ENCODE results near the gene PLA2G4B.
"Not testable (repeated sequence)": the region's sequence is repeated elsewhere in the genome, so short reads cannot be mapped to it uniquely, and the experiment has no call there.

The PLA2G4B gene

DNA sequence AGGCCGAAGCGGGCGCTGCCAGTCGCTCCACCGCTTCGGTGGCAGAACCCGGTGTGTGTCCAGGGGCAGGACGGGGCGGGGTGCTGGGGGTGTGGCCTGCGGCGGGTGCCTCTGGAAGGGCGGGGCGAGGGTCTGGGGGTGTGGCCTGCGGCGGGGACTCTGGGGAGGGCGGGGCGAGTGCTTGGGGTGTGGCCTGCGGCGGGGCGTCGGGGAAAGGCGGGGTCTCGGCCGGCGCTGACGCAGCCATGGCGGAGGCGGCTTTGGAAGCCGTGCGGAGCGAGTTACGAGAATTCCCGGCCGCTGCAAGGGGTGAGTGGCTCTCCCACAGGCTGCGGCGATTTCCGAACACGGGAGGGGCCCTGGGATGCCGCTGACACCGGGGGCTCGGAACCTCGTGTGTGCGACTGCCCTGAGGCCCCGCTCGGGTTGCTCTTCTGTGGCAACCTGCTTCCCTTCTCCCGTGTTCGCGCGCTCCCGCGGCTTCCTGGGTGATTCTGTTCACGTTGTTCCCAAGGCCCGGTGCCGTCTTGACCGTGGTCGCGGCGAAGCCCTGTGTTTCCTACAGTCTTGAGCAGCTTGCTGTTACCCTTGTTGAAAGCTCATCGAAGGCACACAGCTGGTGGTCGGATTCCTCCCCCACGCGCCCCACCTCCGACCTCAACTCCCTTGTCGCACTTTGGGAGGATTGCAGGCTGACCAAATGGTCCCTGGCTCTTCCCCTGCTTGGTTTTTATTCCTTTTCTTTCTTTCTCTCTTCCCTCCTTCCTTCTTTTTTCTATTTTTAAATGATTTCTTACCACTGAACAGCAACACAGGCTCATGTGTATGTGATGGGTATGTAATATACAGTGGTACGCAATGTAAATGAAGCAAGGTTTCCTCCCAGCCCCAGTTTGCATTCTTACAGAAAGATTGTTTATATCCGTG lies 10.5 kb upstream of the PLA2G4B start, which contains the start of gene JMJD7:
Gene JMJD7, plus strand, starts transcription at position 213 of the 927 bp plus-strand sequence. Its CDS starts 33 bp downstream, at position 246.
- DNase-seq (ENCODE audit: low read depth), result peak; percentile 73

DNA sequence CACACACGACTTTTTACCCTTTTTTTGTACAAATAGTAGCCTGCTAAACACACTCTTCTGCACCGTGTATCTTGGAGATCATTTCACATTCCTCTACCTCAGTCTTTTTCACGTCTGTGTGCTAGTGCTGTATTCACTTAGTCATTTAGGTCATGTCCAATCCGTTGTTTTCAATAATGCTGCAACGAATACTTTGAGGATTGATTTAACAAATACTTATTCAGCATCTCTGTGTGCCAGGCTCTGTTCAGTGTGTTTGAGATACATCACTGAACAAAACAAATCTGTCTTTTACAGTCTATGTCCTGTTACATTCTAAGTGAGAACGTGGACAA lies 9.9 kb upstream of the PLA2G4B start:
- DNase-seq (ENCODE audit: low read depth), result no peak

DNA sequence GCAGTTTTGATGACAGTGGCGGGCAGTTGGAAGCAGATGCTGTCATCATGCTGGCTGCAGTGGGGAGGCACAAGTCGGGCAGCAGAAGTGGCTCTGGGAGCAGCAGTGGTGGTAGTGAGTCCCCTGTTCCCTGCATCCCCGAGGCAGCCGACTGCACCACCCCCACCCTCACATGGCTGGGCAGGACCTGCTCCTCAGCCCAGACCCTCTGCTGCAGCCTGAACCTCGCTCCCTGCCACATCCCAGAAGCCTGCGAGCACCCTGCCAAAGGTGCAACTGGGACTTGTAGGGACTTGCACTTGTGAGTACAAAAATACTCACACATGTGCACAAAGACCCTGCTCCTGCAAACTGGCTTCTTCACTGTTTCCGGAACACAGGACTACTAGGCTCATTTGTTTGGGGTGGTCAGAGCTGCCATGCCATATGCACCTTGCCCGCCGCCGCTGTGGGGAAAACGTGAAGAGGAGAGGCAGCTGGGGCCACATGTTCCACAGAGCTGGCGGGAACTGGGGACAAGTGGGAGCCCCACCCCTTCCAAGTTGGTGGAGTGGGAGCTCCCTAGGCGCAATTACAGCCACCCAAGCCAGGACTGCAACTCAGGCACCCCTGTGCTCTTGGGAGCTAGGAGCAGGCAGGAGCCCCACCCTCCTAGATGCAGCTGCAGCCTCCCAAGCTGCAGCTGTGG lies 8.5 kb upstream of the PLA2G4B start:
- no peak for DNase-seq (ENCODE audit: low read depth)

DNA sequence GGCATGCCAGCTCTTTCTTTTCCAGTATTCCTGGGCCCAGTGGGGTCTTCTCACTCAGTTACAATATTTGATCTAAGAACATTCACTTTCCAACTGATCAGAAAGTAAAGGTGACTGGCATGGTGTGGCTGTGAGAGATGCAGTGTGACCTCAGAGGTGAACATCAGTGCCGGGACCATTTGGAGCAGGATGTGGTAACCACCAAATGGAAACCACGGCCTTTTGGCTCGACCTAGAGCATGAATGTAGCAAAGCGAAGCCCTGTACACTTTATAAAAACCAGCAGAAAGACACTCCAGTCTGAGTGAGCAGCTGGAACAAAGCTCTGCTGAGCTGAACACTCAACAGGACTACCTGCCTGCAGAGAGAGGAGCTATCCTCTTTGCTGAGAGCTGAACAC lies 7.4 kb upstream of the PLA2G4B start:
- DNase-seq (ENCODE audit: low read depth), result not testable (repeated sequence)

DNA sequence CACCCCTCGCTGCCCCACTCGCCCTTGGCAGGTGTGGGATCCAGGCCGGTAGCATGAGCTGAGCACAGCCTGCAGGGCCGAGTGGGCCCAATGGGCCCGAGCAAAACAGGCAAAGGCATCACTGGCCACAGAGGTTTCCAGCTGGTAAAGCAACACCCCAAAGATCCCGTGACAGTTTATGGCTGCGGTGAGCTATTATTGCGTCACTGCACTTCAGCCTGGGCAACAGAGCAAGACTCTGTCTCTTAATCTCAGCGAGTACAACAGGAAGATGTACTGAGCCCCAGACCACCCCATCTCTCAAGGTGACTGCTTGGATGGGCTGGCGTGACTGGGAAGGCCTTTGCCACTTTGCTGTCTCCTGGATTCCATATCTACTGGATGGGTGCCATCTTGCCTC lies 6.4 kb upstream of the PLA2G4B start:
- no peak for DNase-seq (ENCODE audit: low read depth)

DNA sequence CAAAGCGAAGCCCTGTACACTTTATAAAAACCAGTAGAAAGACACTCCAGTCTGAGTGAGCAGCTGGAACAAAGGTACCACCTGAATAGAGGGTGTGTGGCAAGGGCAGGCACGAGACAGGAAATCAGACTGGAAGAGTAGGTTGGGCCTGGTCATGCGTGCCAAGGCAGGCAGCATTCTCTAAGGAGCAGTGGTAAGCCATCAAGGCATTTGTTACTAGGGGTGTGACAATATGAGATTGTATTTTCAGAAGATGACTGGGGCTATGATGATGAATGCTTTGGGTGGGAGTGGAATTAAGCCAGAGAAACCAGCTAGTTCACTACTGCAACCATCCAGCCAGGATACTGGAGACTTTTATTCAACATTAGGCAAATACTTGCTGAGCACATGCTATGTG lies 5.8 kb upstream of the PLA2G4B start:
- no peak for DNase-seq (ENCODE audit: low read depth)

DNA sequence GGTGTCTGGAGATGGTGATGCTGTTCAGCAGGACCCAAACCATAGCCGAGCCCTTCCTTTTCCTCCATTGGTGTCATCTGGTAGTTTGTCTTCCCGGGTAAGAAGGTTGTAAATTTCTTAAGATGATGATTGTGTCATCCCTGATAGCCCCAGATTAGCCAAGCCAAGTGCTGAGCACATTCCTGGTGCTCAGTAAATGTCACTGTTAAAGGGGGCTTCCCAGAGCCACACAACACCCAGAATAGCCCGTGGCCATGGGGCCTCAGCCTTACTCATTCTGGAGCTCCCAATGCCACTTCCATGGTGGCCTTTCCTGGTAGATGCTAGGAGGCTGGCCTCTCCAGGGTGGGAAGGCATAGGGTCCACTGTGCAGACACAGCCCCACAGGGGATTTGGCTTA lies 4.6 kb upstream of the PLA2G4B start:
- DNase-seq (ENCODE audit: low read depth), result no peak

DNA sequence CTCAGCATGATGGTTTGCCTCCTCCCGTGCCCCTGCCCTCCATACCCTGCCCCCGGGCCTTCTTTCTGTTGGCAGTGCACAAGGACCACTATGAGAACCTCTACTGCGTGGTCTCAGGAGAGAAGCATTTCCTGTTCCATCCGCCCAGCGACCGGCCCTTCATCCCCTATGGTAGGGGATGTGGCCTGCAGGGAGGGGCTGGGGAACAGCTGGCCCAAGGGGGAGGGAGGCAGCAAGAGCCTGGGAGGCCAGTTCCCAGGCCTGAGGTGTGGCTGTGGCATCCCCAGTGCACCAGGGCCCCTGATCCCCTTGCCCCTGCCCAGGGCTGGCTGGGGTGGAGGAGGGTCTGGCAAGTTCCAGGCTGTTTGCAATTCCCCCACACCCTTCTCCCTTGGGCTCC lies 2.6 kb upstream of the PLA2G4B start:
- DNase-seq (ENCODE audit: low read depth), result no peak

DNA sequence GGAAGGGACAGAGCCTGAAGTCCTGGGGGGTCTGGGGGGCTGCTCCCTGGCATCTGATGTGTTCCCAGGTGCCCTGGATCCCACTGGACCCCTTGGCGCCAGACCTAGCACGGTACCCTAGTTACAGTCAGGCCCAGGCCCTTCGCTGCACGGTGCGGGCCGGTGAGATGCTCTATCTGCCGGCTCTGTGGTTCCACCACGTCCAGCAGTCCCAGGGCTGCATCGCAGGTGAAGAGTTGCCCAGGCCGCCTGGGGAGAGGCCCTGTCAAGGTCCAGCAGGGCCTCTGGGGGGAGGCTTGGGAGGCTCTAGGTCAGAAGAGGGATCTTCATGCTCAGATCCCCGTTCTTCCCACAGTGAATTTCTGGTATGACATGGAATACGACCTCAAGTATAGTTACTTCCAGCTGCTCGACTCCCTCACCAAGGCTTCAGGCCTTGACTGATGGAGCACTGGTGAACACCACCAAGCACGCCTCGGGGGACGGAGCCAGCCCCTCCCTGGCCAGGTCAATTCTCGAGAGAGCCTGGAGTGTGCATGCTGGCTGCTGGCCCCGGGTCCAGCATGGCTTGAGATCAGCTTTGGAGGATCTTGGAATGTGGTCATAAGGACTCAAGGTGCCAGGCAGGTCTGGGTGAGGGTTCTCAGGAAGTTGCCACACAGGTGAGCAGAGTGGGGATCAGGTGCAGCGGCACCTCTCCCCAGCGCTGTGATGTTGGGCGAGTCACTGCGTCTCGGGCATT lies 1.8 kb upstream of the PLA2G4B start:
- no peak for DNase-seq (ENCODE audit: low read depth)

DNA sequence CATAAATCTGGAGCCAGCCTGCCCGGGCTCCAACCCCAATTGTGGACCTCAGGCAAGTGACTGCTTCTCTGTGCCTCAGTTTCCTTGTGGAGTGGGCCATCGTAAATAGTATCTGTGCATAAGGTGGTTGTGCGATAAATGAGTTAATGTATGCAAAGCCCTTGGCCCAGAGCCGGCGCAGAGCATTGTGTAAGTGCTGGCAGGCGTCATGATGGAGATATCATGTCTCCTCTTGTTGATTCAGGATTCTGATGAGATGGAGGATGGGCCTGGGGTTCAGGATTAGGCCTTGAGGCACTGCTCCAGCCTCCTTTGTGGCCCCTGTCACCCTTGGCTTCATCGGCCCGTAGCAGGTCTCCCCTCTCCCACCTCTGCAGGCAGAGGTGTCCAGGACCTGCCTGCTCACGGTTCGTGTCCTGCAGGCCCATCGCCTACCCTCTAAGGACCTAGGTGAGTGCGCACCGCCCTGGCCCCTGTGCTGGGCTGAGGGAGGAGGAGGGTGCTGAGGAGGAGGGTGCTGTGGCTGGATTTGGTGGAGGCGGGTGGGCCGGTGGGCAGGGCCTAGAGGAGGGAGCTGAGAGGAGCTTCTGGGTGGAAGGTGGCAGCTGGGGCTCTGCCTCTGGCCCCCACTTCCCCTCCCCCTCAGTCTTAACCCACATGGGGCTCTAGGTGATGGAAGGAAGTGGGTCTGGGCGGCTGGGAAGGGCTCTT lies 1.3 kb downstream of the PLA2G4B start:
- DNase-seq (ENCODE audit: low read depth), result no peak

DNA sequence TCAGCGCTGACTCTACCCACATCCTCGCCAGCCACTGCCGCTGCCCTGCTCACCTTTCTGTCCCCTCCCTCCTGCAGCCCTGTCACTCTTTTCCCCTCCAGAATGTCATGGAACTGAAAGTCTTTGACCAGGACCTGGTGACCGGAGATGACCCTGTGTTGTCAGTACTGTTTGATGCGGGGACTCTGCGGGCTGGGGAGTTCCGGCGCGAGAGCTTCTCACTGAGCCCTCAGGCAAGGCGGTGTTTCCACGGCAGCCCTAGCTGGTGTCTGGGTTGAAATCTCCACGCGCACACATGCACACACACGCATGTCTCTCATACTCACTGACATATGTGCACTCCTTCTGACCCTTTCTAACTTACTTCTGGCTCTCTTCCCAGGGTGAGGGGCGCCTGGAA lies 2.0 kb downstream of the PLA2G4B start:
- DNase-seq (ENCODE audit: low read depth), result no peak

DNA sequence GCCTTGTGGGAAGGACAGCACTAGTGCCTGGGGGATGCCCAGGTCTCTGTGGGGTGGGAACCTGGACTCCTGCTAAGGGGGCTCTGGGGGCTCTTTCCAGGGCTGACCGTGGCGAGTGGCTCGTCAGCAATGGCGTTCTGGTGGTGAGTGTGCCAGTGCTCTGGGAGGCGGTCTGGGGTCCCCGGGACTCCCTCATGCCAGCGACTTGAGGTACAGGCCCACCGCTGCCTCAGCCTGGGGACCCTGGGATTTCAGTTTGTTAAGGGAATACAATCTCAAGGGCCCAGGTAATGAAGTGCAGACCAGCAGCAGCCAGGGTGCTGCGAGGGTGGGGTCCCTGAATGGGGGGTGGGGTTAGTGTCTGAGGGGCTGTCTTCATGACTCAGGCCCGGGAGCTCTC lies 2.5 kb downstream of the PLA2G4B start:
- no peak for DNase-seq (ENCODE audit: low read depth)

DNA sequence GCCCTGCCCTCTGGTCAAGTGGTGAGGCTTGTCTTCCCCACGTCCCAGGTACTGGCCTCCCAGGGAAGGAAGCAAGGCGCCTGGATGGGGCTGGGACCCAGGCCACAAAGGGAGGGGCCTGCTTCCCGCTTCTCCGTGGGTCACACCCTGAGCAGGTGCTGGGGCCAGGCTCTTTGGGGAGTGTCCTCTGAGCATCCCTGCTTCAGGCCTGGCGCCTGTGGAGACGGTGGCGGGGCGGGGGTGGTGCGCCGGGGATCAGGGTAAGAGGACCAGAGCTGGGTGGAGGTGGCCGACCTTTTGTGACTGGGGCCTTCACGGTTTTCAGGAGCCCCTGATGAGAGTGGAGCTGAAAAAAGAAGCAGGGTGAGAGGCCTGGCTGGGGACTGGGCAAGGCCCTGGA lies 3.6 kb downstream of the PLA2G4B start:
- DNase-seq (ENCODE audit: low read depth), result no peak

DNA sequence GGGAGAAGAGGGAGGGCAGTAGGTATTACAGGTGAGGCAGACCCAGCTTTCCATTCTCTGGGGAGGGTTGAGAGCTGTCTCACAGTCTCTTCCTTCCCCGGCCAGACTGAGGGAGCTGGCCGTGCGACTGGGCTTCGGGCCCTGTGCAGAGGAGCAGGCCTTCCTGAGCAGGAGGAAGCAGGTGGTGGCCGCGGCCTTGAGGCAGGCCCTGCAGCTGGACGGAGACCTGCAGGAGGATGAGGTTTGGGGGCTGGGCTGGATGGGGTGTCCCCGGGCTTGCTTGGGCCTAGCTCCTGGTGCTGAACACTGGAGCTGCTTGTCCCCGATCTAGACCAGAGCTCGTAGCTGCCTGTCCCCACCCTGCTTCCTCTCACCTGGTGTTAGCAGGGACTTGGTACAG lies 4.9 kb downstream of the PLA2G4B start:
- no peak for DNase-seq (ENCODE audit: low read depth)

DNA sequence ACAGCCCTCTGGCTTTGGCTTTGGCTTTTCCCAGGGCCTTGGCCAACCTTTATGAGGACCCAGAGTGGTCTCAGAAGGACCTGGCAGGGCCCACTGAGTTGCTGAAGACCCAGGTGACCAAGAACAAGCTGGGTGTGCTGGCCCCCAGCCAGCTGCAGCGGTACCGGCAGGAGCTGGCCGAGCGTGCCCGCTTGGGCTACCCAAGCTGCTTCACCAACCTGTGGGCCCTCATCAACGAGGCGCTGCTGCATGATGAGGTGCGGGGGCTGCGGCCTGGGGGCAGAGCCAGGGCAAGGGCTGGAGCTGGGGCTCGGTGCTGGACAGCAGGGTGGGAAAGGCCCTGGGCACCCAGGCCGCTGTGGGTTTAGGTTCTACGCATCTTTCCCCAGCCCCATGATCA lies 6.2 kb downstream of the PLA2G4B start:
- no peak for DNase-seq (ENCODE audit: low read depth)

DNA sequence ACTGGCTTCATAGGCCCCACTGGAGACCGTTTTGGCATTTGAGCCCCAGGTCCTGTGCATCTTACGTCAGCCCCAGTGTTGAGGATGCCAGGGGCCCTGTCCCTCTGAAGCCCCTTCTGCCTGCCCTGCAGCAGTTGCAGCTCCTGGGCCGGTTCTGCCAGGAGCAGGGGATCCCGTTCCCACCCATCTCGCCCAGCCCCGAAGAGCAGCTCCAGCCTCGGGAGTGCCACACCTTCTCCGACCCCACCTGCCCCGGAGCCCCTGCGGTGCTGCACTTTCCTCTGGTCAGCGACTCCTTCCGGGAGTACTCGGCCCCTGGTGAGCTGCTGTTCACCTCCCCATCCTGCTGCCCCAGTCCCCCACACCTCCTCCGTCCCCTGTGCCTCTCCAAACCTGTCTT lies 8.6 kb downstream of the PLA2G4B start:
- no peak for DNase-seq (ENCODE audit: low read depth)

DNA sequence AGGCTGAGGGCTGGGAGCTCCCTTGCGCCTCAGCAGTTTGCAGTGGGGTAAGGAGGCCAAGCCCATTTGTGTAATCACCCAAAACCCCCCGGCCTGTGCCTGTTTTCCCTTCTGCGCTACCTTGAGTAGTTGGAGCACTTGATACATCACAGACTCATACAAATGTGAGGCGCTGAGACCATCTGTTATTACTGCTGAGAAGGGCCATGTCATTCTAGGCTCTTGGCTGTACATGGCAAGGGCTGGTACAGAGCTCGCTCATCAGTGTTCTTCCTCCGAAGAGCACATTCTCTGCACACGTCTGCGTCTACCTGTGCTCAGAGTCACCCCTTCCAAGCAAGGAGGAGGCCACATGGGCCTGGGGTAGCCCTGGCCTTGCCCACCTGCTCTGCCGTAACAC lies 9.3 kb downstream of the PLA2G4B start:
- no peak for DNase-seq (ENCODE audit: low read depth)

DNA sequence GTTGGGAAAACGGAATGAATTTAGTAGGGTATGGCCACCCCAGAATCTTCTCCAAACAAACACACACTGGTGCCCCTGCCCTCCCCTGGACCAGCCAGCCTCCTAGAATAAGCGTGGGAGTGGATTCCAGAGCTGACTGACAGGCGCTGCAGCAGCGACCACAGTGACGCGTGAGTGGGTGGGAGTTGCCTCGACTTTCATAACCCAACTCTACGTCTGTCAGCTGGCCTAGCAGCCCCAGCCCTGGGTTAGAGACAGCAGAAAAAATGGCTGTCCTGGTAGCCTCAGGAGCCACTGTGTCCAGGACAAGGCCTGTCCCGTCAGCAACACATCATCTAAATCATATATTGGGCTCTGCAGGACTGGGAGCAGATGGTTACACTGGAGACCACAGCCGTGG lies 10.0 kb downstream of the PLA2G4B start:
- DNase-seq (ENCODE audit: low read depth), result no peak

DNA sequence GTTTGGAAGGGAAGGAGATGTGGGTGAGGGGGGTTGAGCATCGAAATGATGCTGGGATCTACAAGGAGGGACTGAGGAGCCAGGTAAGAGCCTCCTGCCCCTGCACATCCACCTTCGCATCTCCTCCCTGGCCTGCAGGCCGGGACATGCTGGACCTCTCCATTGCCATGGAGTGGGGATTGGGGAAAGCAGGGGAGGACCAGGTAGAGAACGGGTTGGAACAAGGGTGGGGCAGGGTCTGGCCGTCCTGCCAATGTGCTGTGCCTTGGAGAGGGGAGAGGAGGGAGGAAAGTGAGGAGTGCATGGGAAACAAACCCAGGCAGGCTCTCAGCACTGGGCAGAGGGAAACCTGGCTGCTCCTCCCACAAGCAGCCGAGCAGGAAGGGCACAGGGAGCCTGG lies 10.6 kb downstream of the PLA2G4B start:
- DNase-seq (ENCODE audit: low read depth), result no peak

DNA sequence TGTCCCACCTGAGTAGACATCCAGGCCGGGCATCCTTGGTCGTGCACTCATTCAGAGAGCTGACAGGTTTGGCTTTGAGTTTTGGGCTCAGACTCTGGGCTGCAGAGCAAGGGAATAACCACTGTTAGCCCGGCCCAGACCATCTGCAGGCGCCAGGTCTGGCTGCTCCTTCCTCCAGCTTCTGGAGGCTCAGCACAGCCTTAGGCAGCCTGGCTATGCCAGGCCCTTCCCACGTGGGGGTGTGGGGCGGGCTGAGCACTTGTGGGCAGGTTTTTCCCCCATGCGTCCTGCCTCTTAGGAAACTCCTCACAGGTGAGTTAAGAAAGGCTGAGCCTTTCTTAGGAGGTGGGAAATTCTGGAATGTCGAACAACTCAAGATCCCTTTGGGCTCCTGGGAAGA lies 11.2 kb downstream of the PLA2G4B start:
- no peak for DNase-seq (ENCODE audit: low read depth)

DNA sequence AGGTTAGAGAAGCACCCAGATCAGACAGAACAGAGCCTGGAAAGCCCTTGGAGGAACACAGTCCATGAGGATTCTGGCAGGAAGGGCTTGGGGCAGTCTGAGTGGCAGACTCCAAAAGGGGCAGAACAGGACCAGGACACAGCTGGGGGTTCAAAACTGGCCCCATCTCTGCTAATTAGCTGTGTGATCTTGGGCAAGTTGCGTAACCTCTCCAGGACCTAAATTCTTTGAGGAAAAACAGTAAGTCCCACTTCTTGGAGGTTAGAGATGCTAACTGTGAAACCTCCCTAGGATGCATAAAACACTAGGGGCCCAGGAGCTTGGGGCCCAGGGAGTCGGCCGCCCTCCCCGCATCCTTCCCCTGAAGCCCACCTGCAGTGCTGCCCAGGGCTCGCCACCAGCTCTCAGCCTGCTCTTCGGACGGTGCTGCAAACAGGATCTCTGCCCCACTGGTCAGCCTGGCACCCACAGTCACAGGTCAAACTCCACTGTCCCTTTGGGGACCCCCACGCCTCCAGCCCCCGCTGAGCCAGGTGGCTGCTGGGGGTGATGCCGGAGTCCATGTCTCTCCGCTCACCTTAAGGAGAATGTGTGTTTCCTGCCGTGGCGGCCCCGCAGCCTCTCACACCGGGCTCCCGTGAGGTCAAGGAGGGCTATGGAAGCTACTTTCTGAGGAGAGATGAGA lies 12.0 kb downstream of the PLA2G4B start:
- no peak for DNase-seq (ENCODE audit: low read depth)

DNA sequence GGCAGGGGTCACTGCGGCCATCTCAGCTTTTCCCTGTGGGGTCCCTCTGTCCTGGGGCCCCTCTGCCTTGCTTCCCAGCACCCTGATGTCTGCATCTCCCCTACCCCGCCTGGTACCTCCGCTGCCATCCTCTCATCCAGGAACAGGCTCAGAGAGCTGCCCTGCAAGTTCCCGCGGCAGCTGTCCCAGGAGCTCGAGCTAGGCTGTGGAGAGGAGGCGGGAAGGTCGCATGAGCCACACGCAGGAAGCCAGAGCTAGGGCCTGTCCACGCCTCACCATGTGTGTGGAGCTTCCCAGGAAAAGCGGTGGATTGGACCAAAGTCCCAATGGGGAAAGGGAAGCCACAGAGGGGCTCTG lies 12.5 kb downstream of the PLA2G4B start:
- no peak for DNase-seq (ENCODE audit: low read depth)
